Urinary bladder (tissue), 4 donors: ENCODE data around the gene ADAP2. TPM values are rescaled to one million over a fixed set of nuclear protein-coding genes. Genes with fewer than 3 reads are reported as not detected.
"Not testable (repeated sequence)": the region's sequence is repeated elsewhere in the genome, so short reads cannot be mapped to it uniquely, and the experiment has no call there.

Experiments used
- DNase-seq: peaks from one replicate; pipeline ENCODE4 v3.0.0-alpha.2; 2015; ENCODE audit errors: extremely low spot score
- H3K27ac ChIP-seq: one replicate; pipeline ENCODE4 v1.5.1; 2013; ENCODE audit warnings: low read depth, mild to moderate bottlenecking, moderate library complexity
- H3K36me3 ChIP-seq: one replicate; pipeline ENCODE4 v1.6.1; 2013; ENCODE audit warnings: mild to moderate bottlenecking, moderate library complexity; ENCODE audit not compliant: insufficient read depth
- H3K4me1 ChIP-seq: one replicate; pipeline ENCODE4 v1.6.1; 2013; ENCODE audit warnings: mild to moderate bottlenecking, moderate library complexity; ENCODE audit not compliant: insufficient read depth
- H3K4me3 ChIP-seq: one replicate; pipeline ENCODE4 v1.5.1; 2013; ENCODE audit warnings: low read depth, low read length
- WGBS: extraction: QIAGEN DNeasy Blood & Tissue Kit; methylation state at CpG from one replicate; pipeline ENCODE4 v1.1.7; 2013; 5-methylcytosine and 5-hydroxymethylcytosine counted together
- polyA plus RNA-seq: library from polyadenylated mRNA; stranded (reverse); fragments of 200-250 nt; gene quantifications from one replicate; pipeline ENCODE4 v1.2.3, GENCODE V29; 2013
- total RNA-seq: library from RNA; depleted of rRNA; stranded (reverse); fragments of >200 nt; gene quantifications from one replicate; pipeline ENCODE4 v1.2.3, GENCODE V29; 2014
- donor health status: healthy with polysubstance abuse.
- donor health status: healthy.

ADAP2 gene
- total RNA-seq (15.1 TPM), polyA plus RNA-seq (6.7 TPM)

GRCh38 chr17:30921544-30922196, at the start of gene ADAP2:
ADAP2 (plus strand) TSS chr17:30921945; CDS start chr17:30922015, 70 bp downstream.
- Histone ChIP-seq H3K27ac (peak within 1 kb of the TSS; percentile 19), H3K36me3 (no peaks in the 10 kb centered on the region), H3K4me1 (no peaks in the 10 kb centered on the region), H3K4me3 (peak within 1 kb of the TSS; percentile 44)
- DNase-seq = no peak
- 2% methylated on average over 60 of the region's 60 CpGs for WGBS

GRCh38 chr17:30886187-30886586, 35.6 kb upstream of the ADAP2 start:
- Histone ChIP-seq H3K4me3 (no peak overlapping the region), H3K36me3 (no peaks in the 10 kb centered on the region), H3K4me1 (no peaks in the 10 kb centered on the region), H3K27ac (no peak overlapping the region)
- DNase-seq = no peak
- WGBS = 99% methylated on average over 5 of the region's 5 CpGs

GRCh38 chr17:30894236-30894635, 27.5 kb upstream of the ADAP2 start:
- 95% methylated on average over 3 of the region's 3 CpGs for WGBS
- no peak for DNase-seq

GRCh38 chr17:30897311-30897710, 24.4 kb upstream of the ADAP2 start:
- Histone ChIP-seq H3K4me3 (no peak overlapping the region), H3K4me1 (no peaks in the 10 kb centered on the region), H3K36me3 (no peaks in the 10 kb centered on the region), H3K27ac (no peak overlapping the region)
- DNase-seq = no peak
- WGBS = 91% methylated on average over 5 of the region's 5 CpGs

More at GRCh38 chr17:30894236-30894635, 27.5 kb upstream of the ADAP2 start:
- no peaks in the 10 kb centered on the region for H3K4me1 ChIP-seq
- no peak overlapping the region for H3K4me3 ChIP-seq
- no peak overlapping the region for H3K27ac ChIP-seq
- H3K36me3 ChIP-seq = no peaks in the 10 kb centered on the region

GRCh38 chr17:30905742-30906100, 16.0 kb upstream of the ADAP2 start:
- peaks cover 2% of the 10 kb centered on the region for H3K36me3 ChIP-seq
- DNase-seq = no peak
- H3K4me1 ChIP-seq = no peaks in the 10 kb centered on the region
- 1% methylated on average over 11 of the region's 11 CpGs for WGBS
- H3K4me3 ChIP-seq = peak overlapping the region; percentile 64
- no peak overlapping the region for H3K27ac ChIP-seq

GRCh38 chr17:30906101-30906911, 15.4 kb upstream of the ADAP2 start, which contains the start of gene TEFM:
TEFM (minus strand) TSS chr17:30906238; CDS start chr17:30906198, 40 bp downstream.
- peaks cover 2% of the 10 kb centered on the region for H3K36me3 ChIP-seq
- under 1% methylated on average over 47 of the region's 47 CpGs for WGBS
- H3K4me3 ChIP-seq = peak within 1 kb of the TSS; percentile 64
- H3K4me1 ChIP-seq = no peaks in the 10 kb centered on the region
- H3K27ac ChIP-seq = peak within 1 kb of the TSS; percentile 83
- DNase-seq = peak; percentile 66

- DNase-seq = no peak
- Histone ChIP-seq H3K4me1 (no peaks in the 10 kb centered on the region), H3K4me3 (no peak overlapping the region), H3K36me3 (peaks cover under 1% of the 10 kb centered on the region), H3K27ac (no peak overlapping the region)
- WGBS = 86% methylated on average over 3 of the region's 3 CpGs
These were observed 12.9 kb upstream of the ADAP2 start for GRCh38 chr17:30908717-30909420.

GRCh38 chr17:30910151-30910550, 11.6 kb upstream of the ADAP2 start:
- DNase-seq = not testable (repeated sequence)

GRCh38 chr17:30913955-30914354, 7.8 kb upstream of the ADAP2 start:
- no peak for DNase-seq
- no peaks in the 10 kb centered on the region for H3K4me1 ChIP-seq
- H3K27ac ChIP-seq = no peak overlapping the region
- H3K4me3 ChIP-seq = no peak overlapping the region
- H3K36me3 ChIP-seq = no peaks in the 10 kb centered on the region

More at GRCh38 chr17:30910151-30910550, 11.6 kb upstream of the ADAP2 start:
- WGBS = 91% methylated on average over 7 of the region's 7 CpGs
- not testable (repeated sequence) for H3K36me3 ChIP-seq, H3K4me3 ChIP-seq, H3K27ac ChIP-seq, H3K4me1 ChIP-seq

- Histone ChIP-seq H3K4me3 (no peak overlapping the region), H3K27ac (no peak overlapping the region), H3K36me3 (no peaks in the 10 kb centered on the region), H3K4me1 (no peaks in the 10 kb centered on the region)
- DNase-seq = no peak
- WGBS = 73% methylated on average over 5 of the region's 5 CpGs
These were observed 5.7 kb upstream of the ADAP2 start for GRCh38 chr17:30915833-30916611.

GRCh38 chr17:30917050-30917449, 4.7 kb upstream of the ADAP2 start:
- DNase-seq = no peak
- no peak overlapping the region for H3K27ac ChIP-seq

GRCh38 chr17:30920282-30920681, 1.5 kb upstream of the ADAP2 start:
- H3K4me3 ChIP-seq = no peak overlapping the region
- H3K36me3 ChIP-seq = no peaks in the 10 kb centered on the region
- no peaks in the 10 kb centered on the region for H3K4me1 ChIP-seq
- no peak for DNase-seq
- 42% methylated on average over 4 of the region's 4 CpGs for WGBS
- H3K27ac ChIP-seq = no peak overlapping the region

More at GRCh38 chr17:30917050-30917449, 4.7 kb upstream of the ADAP2 start:
- Histone ChIP-seq H3K4me3 (no peak overlapping the region), H3K36me3 (no peaks in the 10 kb centered on the region), H3K4me1 (no peaks in the 10 kb centered on the region)
